HG03575 (cell line): ENCODE data around the gene TMEM167B.
"Not testable (repeated sequence)": the region's sequence is repeated elsewhere in the genome, so short reads cannot be mapped to it uniquely, and the experiment has no call there.

Experiments
- ATAC-seq: cut with Tn5 transposase; IDR thresholded peaks from one replicate; pipeline ENCODE4 v1.9.1; 2021; ENCODE audit not compliant: unreplicated experiment, insufficient number of reproducible peaks, low FRiP score; ENCODE audit errors: extremely low read depth

TMEM167B gene

GRCh38 chr1:109090196-109091077, at the start of gene TMEM167B:
TMEM167B (plus strand) TSS chr1:109090764; CDS start chr1:109090873, 109 bp downstream.
- no peak for ATAC-seq

DNA sequence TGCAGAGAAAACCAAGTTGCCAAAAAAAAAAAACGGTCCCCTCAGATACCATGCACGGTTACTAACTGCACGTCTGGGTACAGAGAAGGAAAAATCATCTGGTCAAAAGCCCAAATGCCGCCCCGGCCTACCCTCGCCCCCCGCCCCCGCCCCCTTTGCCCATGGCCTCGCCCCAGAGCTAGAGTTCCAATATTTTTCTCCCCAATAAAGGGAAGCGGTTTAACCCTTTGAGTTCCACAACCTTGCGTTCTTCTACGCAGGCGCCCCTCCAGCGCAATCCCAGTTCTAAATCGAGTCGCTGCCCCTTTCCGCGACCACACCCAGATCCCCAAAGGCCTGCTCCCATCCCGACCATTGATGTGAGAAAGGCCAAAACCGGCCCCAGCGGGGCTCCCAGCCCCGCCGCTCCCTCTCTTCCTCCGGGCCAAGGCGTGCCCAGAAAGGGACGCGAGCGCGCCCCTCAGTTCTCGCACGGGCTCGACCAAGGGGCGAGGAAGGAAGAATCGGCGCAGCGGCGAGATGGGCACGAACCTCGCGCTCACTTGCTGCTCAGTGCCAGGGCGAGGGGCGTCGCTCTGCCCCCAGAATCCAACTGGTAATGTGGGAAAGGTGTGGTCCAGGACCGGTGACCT, 49.5 kb upstream of the TMEM167B start:
- ATAC-seq: no peak

GRCh38 chr1:109041621-109042468, 48.7 kb upstream of the TMEM167B start, which contains the start of gene WDR47:
WDR47 (minus strand) TSS chr1:109042102; CDS start chr1:109023512, 18,590 bp downstream.
- peak; percentile 82 for ATAC-seq

DNA sequence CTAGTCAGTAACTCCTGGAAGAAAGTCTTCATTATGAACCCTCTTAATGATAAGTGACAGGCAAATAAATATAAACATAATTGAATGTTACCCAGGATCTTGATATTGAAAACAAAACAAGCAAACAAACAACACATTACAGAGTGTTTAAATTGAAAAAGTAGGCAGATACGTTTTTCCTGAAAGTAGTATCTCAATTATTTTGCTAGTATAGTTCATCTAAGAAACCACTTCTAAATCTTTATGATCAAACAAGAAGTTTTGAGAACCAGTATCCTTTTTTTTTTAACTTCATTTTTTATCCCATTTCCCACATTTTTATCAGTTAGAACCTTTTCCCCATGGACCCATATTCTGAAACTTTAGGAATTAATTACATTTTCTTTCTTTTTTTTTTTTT, 45.0 kb upstream of the TMEM167B start:
- ATAC-seq: no peak

GRCh38 chr1:109046671-109047070, 43.9 kb upstream of the TMEM167B start:
- ATAC-seq: no peak

- ATAC-seq: no peak
Measured at GRCh38 chr1:109047339-109047738, 43.2 kb upstream of the TMEM167B start.

DNA sequence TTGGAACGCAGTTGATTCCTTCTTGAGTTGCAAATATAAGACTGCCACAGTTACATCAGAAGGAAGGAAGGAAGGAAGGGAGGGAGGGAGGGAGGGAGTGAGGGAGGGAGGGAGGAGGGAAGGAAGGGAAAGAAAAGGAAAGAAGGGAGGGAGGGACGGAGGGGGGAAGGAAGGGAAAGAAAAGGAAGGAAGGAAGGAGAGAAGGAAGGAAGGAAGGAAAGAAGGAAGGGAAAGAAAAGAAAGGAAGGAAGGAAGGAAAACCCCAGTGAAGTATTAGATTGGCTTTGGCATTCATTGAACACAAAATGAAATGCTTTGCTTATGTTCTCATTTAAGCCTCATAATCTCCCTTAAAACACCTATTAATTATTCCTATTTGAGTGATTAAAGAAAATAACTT, 42.2 kb upstream of the TMEM167B start:
- no peak for ATAC-seq

DNA sequence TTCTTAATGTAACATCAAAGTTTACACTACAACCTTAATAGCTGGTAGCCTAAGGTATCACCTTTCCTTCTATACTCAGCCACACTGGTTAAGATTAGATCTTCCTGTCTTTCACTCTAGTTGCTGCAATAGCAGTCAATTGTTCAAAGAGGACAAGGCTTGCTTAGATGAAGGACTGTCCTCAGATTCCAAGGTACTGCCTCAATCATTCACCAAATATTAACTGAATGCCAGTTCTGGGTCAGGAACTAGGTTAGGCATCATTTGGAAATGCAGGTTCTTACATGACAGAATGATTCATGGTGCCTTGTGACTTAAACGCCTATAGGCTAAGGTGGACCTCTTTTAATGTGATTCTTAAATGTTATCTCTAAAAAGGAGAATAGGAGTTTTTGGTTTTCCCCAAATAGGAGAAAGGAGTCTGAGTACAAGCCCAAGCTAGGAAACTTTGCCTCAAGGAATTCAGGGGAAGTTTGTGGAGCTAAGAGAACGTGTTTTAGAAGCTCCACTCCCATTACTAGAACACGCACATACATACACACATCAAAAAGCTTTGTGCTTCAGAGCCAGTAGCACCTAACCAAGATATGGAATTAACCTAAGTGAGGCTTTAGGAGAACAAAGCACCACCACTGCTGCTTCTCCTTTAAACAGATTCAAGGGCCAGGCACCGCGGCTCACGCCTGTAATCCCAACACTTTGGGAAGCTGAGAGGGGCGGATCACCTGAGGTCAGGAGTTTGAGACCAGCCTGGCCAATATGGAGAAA, 40.2 kb upstream of the TMEM167B start:
- no peak for ATAC-seq

DNA sequence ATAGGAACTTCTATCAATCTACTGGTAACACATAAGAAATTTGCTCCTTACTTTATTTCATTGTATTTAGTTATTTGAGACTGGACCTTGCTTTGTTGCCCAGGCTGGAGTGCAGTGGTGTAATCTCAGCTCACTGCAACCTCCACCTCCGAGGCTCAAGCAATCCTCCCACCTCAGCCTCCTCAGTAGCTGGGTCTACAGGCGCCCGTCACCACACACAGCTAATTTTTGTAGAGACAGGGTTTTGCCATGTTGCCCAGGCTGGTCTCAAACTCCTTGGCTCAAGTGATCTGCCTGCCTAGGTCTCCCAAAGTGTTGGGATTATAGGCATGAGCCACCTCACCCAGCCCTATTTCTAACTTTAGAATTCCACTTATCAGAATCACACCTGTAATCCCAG, 38.4 kb upstream of the TMEM167B start:
- not testable (repeated sequence) for ATAC-seq

DNA sequence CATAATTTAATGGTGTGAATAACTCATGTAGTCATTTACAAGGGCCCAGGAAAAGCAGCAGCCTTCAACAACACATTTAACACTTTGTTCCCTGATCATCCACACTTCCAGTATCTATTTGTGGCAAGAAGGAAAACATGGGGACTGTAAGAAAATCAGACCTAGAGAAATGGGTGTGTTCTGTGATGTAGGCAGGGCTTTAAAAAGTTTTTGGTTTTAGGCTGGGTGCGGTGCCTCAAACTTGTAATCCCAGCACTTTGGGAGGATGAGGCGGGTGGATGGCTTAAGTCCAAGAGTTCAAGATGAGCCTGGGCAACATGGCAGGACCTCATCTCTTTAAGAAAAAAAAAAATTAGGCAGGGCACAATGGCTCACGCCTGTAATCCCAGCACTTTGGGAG, 34.5 kb upstream of the TMEM167B start:
- ATAC-seq: no peak

GRCh38 chr1:109059026-109059425, 31.5 kb upstream of the TMEM167B start:
- no peak for ATAC-seq

DNA sequence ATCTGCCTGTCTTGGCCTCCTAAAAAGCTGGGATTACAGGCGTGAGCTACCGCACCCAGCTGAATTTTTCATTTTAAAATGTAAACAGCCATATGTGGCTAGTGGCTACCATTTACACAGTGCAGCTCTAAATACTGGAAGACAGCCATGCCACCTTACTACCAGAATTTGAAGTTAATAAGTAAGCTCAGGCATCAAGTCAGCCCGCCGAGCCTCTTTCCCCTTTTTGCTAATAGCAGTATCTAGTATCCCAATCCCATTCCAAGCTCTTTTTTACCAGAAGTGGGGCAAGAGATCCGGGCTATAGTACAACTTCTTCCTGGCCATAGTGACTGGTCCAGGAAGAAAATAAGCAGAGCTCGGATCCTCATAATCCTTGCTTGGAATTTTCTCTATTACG, 29.9 kb upstream of the TMEM167B start:
- ATAC-seq: no peak

- no peak for ATAC-seq
Measured at GRCh38 chr1:109061183-109061582, 29.4 kb upstream of the TMEM167B start.

DNA sequence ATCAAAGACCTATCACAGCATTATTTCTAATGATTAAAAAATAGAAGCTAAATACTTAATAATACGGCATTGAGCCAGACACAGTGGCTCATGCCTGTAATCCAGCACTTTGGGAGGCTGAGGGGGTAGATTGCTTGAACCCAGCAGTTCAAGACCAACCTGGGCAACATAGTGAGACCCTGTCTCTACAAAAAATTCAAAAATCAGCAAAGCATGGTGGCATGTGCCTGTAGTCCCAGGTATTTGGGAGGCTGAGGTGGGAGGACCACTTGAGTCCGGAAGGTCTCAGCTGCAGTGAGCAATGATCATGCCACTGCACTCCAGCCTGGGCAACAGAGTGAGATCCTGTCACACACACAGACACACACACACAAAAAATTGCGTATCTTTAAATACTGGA, 25.4 kb upstream of the TMEM167B start:
- ATAC-seq: no peak

GRCh38 chr1:109067883-109068282, 22.7 kb upstream of the TMEM167B start:
- ATAC-seq: no peak

DNA sequence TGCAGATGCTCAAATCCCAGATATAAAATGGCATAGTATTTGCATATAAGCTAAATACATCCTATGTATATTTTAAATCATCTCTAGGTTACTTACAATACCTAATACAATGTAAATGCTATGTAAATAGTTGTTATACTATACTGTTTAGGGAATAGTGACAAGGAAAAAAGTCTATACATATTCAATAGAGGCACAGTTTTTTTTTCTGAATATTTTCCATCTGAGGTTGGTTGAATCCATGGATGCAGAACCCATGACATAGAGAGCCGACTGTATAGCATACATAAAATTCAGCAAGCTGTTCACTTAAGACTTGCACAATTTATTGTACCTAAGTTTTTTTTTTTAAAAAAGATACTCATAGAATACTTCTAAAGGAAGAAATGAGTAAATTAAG, 21.3 kb upstream of the TMEM167B start:
- ATAC-seq: no peak

DNA sequence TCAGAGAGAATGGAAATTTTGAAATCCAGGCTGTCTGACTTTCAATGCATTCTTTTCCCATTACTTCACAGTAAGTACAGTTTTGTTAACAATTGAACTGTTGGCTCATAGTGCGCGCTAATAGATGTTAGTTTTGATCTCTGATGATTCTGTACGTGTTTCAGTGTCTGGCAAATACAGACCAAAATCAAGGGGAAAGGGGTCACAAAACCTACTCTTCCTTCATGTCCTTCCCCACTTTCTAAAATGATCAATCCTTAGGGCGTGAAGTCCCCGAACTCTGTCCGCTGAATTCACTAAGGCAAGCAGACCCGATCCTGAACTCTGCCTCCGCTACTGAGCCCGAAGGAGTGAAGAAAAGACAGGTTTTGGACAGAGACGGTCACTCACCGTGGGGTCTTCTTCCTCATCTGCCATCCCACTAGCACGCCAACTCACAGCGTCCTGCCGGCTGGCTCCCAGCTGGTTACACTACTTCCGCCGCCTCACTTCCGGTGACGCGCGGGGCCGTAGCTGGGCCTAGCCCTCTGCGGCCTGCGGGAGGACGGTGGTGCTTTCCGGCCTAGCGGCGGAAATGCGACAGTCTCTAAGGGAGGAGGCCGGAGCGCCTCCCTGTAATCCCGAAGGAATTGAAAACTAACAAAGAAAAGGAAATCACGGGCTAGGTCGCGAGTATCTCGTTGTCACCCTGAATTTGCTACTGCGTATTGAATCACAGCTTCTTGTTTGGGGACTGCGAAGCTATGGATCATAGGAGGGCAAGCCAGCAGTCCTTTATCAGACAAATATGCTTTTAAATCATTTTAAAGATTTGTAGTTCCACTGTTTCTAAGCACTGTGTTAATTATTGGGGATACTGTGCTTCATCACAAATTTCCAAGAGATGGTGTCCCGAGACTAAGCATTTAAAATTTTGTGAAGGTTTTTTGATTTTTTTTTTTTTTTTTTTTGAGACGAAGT, 14.8 kb upstream of the TMEM167B start, which contains the start of gene TAF13:
Gene TAF13 (minus strand): TSS at position 473 of the 960 bp plus-strand sequence. CDS start 56 bp downstream, at position 417.
- ATAC-seq: peak; percentile 89

DNA sequence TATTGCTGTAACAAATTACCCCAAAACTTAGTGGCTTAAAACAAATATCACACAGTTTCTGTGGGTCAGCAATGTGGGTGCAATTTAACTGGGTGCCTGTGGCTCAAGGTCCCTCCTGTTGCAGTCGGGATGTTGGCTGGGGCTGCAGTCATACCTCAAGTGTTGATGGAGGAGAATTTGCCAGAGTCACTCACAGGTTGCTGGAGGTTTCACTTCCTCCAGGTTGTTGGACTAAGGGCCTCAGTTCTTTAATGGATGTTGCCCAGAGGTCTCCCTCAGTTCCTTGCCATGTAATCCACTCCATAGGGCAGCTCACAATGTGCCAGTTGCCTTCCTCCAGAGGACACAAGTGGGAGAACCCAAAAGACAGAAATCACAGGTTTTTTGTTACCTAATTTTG, 12.2 kb upstream of the TMEM167B start:
- no peak for ATAC-seq
